Measurements from ENCODE around the gene C12orf54.

The C12orf54 gene

DNA sequence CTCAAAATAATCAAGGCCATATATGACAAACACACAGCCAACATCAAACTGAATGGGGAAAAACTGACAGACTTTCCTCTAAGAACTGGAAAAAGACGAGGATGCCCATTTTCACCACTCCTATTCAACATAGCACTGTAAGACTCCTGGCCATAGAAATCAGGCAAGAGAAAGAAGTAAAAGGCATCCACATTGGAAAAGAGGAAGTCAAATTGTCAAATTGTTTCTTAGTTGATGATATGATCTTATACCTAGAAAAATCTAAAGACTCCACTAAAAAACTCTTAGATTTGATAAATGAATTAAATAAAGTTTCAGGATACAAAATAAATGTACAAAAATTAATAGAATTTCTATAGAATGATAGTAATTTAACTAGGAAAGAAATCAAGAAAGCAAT is 54.3 kb downstream of the C12orf54 start:
- Histone ChIP-seq H3K4me3 (ENCODE audit: insufficient read depth, low read depth, low read length, poor library complexity, severe bottlenecking) (no peak overlapping the region), H3K36me3 (ENCODE audit: control insufficient read depth, insufficient read depth, low read length) (no peaks in the 10 kb centered on the region), H3K9me3 (ENCODE audit: control insufficient read depth, low read length) (no peaks in the 10 kb centered on the region), H3K4me1 (ENCODE audit: control insufficient read depth, insufficient read depth, low read length, poor library complexity, severe bottlenecking) (no peaks in the 10 kb centered on the region), H3K27ac (ENCODE audit: insufficient read depth, low read length, poor library complexity, severe bottlenecking) (no peak overlapping the region), H3K27me3 (replicated peaks; ENCODE audit: control insufficient read depth, insufficient read depth, low read length, poor library complexity, severe bottlenecking) (no peaks in the 10 kb centered on the region)
- no peak for DNase-seq

DNA sequence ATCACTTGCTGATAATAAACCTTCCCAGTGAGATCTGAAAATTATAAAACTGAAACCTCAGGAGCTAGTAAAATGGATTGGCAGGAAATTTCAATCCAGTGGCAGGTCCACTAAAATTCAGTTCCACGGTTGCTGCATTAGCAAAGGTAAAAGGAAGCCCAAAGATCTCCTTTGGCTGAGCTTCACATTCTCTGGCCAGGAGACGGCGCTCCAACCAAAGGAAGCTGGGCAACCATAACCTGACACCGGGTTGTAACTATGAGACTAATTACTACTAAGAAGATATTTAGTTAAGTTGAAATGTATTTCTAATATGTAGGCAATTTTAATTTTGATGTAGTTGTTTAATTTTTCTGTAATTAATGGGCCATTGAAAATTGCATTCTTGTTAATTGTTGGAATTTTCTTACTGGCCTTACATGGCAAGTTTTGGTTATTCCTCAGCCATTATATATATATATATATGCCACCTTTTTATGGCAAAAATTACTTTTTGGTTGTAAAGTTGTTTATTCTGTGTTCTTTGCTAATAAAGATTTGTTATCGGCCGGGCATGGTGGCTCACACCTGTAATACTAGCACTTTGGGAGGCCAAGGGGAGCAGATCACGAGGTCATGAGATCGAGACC is 60.1 kb downstream of the C12orf54 start:
- peak in 1 of 3 donors; percentile 18 for DNase-seq
- no peak overlapping the region for H3K4me3 ChIP-seq (ENCODE audit: insufficient read depth, low read depth, low read length, poor library complexity, severe bottlenecking)
- no peak overlapping the region for H3K27ac ChIP-seq (ENCODE audit: insufficient read depth, low read length, poor library complexity, severe bottlenecking)

DNA sequence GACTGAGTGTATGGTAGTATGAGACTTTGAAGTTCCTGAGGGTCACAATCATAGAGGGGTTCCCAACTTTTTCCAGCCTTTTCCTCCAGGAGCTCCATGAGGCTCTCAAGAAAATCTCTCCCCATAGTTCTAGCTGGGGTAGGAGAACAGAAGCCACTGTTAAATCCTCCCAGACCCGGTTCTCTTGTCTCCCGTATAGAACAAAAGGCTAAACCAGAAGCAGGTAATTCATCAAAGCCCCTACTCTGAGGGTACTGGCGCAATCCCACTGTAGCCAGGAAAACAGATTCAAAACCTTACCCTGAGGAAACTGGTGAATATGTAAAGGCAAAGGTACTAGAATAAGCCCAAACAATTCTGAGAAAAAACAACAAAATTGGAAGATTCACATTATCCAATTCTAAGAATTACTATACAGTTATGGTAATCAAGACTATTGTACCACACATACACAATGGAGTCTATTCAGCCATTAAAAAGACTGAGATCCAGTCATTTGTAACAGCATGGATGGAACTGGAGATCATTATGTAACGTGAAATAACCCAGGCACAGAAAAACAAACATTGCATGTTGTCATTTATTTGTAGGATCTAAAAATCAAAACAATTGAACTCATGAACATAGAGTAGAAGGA is 63.7 kb downstream of the C12orf54 start:
- Histone ChIP-seq H3K4me1 (ENCODE audit: control insufficient read depth, insufficient read depth, low read length, poor library complexity, severe bottlenecking) (no peaks in the 10 kb centered on the region), H3K27ac (ENCODE audit: insufficient read depth, low read length, poor library complexity, severe bottlenecking) (no peak overlapping the region), H3K27me3 (replicated peaks; ENCODE audit: control insufficient read depth, insufficient read depth, low read length, poor library complexity, severe bottlenecking) (no peaks in the 10 kb centered on the region), H3K4me3 (ENCODE audit: insufficient read depth, low read depth, low read length, poor library complexity, severe bottlenecking) (no peak overlapping the region), H3K36me3 (ENCODE audit: control insufficient read depth, insufficient read depth, low read length) (no peaks in the 10 kb centered on the region), H3K9me3 (ENCODE audit: control insufficient read depth, low read length) (no peaks in the 10 kb centered on the region)
- no peak for DNase-seq

More for the DNA sequence above, 60.1 kb downstream of the C12orf54 start:
- Histone ChIP-seq H3K4me1 (ENCODE audit: control insufficient read depth, insufficient read depth, low read length, poor library complexity, severe bottlenecking) (no peaks in the 10 kb centered on the region), H3K27me3 (replicated peaks; ENCODE audit: control insufficient read depth, insufficient read depth, low read length, poor library complexity, severe bottlenecking) (no peaks in the 10 kb centered on the region), H3K36me3 (ENCODE audit: control insufficient read depth, insufficient read depth, low read length) (no peaks in the 10 kb centered on the region), H3K9me3 (ENCODE audit: control insufficient read depth, low read length) (no peaks in the 10 kb centered on the region)
